Hematopoietic multipotent progenitor cell (in vitro differentiated cells): Measurements from ENCODE around the gene PPP1R13B. TPM values are rescaled to one million over a fixed set of nuclear protein-coding genes. Genes with fewer than 3 reads are reported as not detected.
"Not testable (repeated sequence)": the region's sequence is repeated elsewhere in the genome, so short reads cannot be mapped to it uniquely, and the experiment has no call there.

Experiments used
- DNase-seq, 3 donors: peaks; one replicate each; pipeline ENCODE4 v3.0.0-alpha.2; 2011 to 2015; ENCODE audit warnings: low read depth in 2 of 3, low spot score in 2 of 3
- total RNA-seq: library from RNA; depleted of rRNA; stranded (reverse); fragments of >200 nt; gene quantifications from one replicate; pipeline ENCODE4 v1.2.3, GENCODE V29; 2012

The PPP1R13B gene
- total RNA-seq, 1 donor = 0.54 TPM

GRCh38 chr14:103703433-103704385 is 143.7 kb downstream of the PPP1R13B start:
- peak in 1 of 3 donors; percentile 28 for DNase-seq

- DNase-seq = no peak
Observed at GRCh38 chr14:103702497-103703432, 144.6 kb downstream of the PPP1R13B start.

DNA sequence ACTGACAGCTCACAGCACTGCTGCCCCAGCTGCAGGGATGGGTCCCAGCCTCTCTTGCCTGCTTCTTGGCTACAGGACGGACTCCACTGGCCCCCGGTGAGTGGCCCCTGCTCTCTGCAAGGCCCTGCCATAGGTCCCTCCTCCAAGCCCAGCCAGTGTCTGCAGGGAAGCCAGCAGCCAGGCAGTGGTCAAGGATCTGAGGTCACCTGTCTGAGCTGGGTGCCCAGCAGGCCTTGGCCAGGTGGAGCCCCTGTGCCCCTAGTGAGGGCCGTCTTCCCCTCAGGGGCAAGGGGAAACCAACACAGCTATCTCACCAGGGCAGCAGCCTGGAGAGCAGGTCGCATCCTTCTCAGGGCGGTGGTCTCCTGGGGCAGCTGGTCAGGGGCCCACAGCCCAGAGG is 145.3 kb downstream of the PPP1R13B start:
- DNase-seq = no peak

GRCh38 chr14:103700753-103701490 is 146.5 kb downstream of the PPP1R13B start:
- no peak for DNase-seq

- no peak for DNase-seq
Observed at GRCh38 chr14:103699901-103700752, 147.2 kb downstream of the PPP1R13B start.

GRCh38 chr14:103699261-103699661 is 148.1 kb downstream of the PPP1R13B start:
- DNase-seq = no peak

DNA sequence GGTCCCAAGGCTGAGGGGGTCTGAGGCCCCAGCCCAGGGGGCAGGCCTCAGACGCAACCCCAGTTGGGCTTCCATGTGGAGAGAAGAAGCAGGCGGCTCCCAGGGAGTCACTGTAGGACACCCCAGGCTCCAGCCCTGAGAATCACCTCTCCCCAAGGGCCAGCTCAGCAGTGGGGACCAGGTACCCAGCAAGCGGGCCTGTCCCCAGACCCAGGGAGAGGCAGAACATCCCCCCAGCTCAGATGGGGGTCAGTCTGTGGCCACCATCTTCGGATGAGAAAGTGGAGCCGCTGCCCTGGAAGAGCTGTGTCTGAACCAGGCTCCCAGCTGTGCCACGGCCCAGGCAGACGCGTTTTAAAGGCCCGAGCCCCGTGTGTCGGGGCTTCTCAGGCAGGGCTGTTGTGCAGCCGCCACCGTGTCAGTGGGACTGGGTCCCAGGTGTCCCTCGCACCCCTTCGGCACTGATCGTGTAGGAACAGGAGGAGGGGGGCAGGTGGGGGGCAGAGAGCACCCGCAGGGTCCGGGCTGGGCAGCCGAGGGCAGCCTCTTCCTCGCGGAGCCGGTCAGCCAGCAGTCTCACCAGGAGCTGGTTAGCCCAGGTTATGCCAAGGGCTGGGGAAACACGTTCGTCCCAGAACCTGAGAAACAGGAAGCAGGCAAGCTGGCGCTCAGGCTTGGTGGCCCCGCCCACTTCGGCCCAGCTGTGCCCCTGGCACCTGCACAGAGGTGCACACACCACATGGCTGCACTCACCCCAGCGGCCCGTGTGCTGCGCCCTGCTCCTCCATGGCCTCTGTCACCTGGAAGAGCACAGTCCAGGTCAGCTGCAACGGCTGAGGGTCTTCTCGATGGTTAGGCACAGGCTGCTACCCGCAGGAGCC is 148.8 kb downstream of the PPP1R13B start:
- DNase-seq = no peak

- no peak for DNase-seq
Observed at GRCh38 chr14:103697603-103698379, 149.6 kb downstream of the PPP1R13B start.

GRCh38 chr14:103697206-103697602 is 150.2 kb downstream of the PPP1R13B start:
- no peak for DNase-seq

DNA sequence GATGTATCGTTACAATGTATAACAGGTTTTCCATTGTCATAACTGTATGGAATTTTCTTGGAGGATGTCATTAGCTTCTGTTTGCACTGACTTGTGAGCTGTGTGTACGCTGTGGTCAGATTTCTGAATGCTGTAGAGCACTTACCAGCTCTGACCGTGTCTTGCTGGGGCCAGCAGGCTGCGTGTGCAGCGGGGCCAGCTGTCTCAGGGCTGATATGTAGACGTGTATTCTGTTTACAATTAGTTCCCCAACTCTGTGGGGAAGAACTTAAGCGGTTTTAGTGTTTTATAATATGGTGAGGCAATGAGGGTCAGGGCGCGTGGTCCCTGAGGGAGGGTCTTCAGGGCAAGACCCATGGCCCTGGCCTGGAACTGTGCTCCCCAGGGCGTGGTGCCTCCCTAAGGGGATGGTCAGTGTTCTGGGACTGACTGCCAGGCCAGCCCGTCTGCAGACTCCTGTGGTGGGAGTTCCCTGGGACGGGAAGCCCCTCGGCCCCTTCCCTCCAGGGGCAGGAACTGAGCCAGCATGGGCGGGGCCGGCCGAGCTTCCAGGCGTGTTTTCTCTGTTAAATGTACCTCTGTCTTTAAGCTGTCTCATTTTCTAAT is 150.8 kb downstream of the PPP1R13B start:
- peak in 1 of 3 donors; percentile 24 for DNase-seq

- DNase-seq = peak in 1 of 3 donors; percentile 28
Observed at GRCh38 chr14:103696070-103696402, 151.3 kb downstream of the PPP1R13B start.

DNA sequence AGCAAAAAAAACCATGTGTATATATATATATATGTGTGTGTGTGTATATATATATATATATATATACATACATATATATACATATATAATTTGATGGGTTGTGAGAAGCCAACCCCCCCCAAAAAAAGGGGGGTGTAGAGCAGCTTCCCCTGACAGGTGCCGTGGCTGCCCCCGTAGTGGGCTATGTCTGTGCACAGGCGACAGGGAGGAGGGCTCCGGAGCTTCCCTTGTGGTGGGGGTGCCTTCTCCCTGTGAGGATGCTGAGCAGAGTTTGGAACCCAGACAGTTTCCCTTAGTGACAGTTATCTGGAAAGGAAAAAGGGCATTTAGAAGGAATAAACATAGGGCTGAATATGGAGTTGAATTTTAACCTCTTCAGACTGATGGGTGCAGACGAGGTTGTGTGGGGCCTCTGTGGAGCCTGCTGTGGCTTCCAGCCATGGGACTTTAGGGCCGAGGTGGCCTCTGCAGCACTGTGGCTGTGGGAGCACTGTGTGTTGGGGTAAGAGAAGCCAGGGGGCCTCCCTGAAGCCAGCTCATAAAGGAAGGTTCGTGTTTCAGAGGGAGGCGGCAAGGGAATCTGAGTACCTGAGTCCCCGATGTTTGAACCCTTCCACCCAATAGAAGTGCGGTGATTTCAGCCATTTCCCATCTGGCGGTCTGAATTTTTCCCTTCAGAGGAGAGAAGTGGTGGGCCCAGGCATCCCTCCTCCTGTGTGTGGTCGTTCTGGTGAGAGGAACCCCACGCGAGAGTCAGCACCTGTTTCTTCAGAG is 151.9 kb downstream of the PPP1R13B start:
- no peak for DNase-seq

- no peak for DNase-seq
Observed at GRCh38 chr14:103694572-103695026, 152.8 kb downstream of the PPP1R13B start.

DNA sequence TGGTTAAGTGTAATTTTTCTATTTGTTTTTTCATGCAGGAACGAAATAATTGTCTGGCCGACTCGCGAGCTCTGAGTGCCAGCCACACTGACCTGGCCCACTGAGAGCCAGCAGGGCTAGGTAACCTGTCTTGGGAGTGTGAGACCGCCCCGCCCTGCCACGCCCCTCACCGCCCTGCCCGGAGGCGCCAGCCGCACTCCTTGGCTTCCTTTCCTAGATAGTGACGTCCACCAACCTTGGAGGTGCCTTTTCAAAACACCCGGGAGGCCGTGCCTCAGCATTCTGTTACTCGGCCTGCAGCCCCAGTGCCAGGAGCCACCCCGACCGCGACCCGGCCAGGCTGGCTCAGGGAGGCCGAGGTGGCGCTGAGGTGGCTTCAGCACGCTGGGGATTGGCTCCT is 153.9 kb downstream of the PPP1R13B start:
- no peak for DNase-seq

DNA sequence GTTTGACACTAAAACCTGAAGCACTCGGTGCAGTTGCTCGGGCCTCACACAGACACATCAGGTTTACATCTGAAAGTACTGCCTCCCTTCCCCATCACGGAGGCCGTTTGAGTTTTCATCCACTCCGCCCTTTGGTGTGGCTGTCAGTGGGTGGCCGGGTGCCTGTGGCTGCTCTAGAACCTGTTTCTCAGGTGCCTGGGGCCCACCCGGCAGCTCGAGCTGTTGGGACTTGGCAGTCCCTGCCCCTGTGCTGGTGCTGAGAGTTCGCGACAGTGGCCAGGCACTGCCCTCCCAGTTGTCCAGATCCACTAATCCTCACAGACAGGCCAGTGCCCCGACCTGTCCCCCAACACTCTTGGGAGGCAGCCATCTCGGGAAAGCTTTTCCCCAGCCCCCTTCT is 154.5 kb downstream of the PPP1R13B start:
- no peak for DNase-seq

DNA sequence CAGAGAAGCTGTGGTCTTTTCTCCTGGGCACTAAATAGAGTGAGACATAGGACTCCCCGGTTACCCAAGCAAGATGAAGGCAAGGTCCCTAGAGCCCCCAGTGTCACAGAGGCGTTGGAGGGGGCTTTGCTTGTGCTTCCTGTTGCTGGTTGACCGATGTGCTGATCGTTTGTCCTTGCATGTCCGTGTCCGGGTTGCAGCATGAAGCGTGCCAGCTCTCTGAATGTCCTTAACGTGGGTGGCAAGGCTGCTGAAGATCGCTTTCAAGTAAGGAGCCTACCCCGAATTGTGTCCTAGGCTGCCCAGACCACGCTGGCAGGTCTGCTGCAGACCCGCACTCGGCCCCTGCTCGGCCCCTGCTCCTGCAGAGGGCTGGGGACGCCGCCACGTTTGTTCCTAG is 155.2 kb downstream of the PPP1R13B start:
- no peak for DNase-seq

DNA sequence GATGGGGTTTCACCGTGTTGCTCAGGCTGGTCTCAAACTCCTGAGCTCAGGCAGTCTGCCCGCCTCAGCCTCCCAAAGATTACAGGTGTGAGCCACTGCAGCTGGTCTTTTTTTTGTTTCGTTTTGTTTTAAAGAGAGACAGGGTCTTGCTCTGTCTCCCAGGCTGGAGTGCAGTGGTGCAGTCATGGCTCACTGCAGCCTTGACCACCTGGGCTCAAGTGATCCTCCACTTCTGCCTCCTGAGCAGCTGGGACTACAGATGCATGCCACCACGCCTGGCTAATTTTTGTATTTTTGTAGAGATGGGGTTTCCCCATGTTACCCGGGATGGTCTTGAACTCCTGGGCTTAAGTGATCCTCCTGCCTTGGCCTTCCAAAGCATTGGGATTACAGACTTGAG is 155.7 kb downstream of the PPP1R13B start:
- not testable (repeated sequence) for DNase-seq
